Left cardiac atrium (tissue), 4 donors: ENCODE measurements around the gene MELK. TPM values are rescaled to one million over a fixed set of nuclear protein-coding genes. Genes with fewer than 3 reads are reported as not detected.

ENCODE experiments used
- ATAC-seq, 2 donors: fragments of 200-7000 bp; cut with Tn5 transposase; one replicate each; pipeline ENCODE4 v1.9.1; 2020; ENCODE audit warnings: mild to moderate bottlenecking in 2 of 2, moderate library complexity in 2 of 2
- DNase-seq: peaks from one replicate; pipeline ENCODE4 v3.0.0-alpha.2; 2020
- intact Hi-C, 2 donors: fragments of 100-400 bp; cut with DNase I; formaldehyde crosslinking; loops; one replicate each; pipeline versions ENCODE4 v1.14.1 to v1.15.1; 2022 to 2023
- total RNA-seq, 2 donors: library from RNA; stranded (reverse); fragmentation: NEBNext Ultra II Directional; extraction: Animal tissue kit (Norgen Biotek cat#: 25700); gene quantifications; one replicate each; pipeline ENCODE4 v1.2.1, GENCODE V29; 2021
- donor health status: DM: no; HTN: yes; CAD: no.
- donor health status: DM: no; HTN: yes; CAD: no; lungs with severe emphysema.
- donor health status: DM: yes; HTN: yes; CAD: no.
- donor health status: Dilated cardiomyopathy.

The MELK gene
- total RNA-seq, 2 donors from 2014 or later: 0.10 to 1.1 TPM

DNA sequence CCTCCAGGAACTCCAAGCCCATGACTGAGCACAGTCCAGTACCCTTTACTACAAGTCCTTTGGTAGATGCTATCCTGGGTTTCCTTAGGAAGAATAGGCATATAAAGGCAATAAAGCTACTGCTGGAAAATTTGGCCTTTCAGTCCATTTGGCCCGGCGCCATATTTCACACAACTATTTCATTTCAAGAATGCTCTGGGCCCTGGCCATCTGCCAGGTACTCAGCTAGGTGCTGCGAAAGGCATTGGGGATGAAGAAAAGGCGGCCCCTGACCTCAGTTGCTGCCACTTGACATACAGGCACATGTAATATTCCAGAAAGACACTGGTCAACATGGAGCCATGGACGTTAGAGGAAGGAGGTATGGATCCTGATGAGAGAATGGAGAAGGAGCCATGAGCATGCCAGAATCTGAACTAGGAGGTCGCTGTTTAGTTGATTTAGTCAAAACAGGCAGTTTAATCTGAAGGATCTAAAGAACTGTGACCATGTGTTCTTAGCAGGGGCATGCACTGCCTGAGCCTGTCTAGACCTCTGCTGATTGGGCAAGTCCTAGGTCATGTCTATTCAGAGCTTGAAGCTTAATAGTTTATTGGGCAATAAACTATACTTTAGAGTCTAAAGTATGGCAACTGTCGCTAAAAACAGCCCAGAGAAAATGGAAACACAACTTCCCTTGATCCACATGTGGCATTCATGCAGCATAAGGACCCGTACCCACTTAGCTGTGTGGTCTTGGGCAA is 149.3 kb downstream of the MELK start:
- no peak for ATAC-seq
- intact Hi-C loops: no loop called here
- DNase-seq: peak; percentile 35

DNA sequence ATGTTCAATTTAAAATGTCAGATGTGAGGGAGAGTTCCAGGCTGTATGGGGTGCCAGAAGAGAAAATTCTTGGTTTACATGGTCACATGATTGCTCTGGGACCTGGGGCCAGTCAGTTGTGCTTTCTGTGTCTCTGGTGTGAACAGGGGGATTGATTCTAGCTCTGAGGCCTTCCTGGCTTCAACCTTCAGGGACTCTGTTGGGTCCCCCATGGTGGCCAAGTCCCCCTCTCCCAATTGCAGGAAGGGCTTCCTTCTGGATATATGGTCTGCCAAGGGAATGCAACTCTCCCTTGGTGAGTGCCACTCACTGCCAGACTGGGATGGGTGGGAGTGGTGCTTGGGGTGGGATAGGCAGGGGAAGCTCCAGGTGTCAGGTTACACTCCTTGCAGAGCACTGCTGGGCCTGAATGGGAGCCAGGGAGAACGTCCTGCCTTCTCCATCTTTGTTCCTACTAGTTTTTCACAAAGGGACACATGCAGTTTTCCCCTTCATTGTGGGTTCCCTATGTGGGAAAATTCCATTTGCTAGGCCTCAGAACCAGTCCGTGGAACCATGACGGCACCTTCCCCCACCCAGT is 153.2 kb downstream of the MELK start:
- intact Hi-C loops: no loop called here
- DNase-seq (no peak), ATAC-seq (no peak)

Other genes starting within 250 kb of the MELK start
- gene RNF38, start 172.6 kb upstream of the MELK start, total RNA-seq: 10 to 100 TPM; 25.4 to 29.6 TPM